Inferior parietal cortex (tissue), 1 donor: ENCODE measurements around the gene MINPP1.
"Not testable (repeated sequence)": the region's sequence is repeated elsewhere in the genome, so short reads cannot be mapped to it uniquely, and the experiment has no call there.

ENCODE experiments used
- DNase-seq: peaks from one replicate; pipeline ENCODE4 v3.0.0-alpha.2; 2016; ENCODE audit errors: extremely low spot score

Gene MINPP1, protein sequence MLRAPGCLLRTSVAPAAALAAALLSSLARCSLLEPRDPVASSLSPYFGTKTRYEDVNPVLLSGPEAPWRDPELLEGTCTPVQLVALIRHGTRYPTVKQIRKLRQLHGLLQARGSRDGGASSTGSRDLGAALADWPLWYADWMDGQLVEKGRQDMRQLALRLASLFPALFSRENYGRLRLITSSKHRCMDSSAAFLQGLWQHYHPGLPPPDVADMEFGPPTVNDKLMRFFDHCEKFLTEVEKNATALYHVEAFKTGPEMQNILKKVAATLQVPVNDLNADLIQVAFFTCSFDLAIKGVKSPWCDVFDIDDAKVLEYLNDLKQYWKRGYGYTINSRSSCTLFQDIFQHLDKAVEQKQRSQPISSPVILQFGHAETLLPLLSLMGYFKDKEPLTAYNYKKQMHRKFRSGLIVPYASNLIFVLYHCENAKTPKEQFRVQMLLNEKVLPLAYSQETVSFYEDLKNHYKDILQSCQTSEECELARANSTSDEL

GRCh38 chr10:87504640-87505365, at the start of gene MINPP1:
TSS of gene MINPP1 (plus strand) at chr10:87504893. CDS start at chr10:87504916, 23 bp downstream.
- DNase-seq = peak; percentile 79

DNA sequence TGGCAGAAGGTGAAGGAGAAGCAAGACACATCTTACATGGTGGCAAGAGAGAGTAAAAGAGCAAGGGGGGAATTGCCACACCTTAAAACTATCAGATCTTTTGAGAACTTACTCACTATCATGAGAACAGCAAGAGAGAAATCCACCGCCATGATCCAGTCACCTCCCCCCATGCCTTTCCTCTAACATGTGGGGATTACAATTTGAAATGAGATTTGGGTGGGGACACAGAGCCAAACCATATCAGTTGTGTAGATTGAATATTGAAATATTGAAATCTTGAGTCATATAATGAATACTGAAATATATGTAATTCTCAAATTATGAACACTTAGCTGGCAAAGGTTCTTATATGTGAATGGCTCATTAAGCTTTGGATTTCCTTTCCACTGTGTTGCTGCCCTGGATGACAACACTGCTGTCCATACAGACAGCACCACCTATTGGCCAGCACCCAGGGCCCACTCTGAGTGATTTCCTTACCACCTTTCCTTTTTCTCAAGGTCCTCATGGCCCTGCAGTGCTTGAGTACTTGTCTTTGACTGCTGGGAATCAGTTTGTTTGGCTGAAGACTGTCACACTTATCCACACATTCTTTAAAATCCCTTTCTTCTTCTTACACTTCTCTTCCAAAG, 48.0 kb upstream of the MINPP1 start:
- DNase-seq = not testable (repeated sequence)

GRCh38 chr10:87461751-87462150, 42.9 kb upstream of the MINPP1 start:
- not testable (repeated sequence) for DNase-seq

DNA sequence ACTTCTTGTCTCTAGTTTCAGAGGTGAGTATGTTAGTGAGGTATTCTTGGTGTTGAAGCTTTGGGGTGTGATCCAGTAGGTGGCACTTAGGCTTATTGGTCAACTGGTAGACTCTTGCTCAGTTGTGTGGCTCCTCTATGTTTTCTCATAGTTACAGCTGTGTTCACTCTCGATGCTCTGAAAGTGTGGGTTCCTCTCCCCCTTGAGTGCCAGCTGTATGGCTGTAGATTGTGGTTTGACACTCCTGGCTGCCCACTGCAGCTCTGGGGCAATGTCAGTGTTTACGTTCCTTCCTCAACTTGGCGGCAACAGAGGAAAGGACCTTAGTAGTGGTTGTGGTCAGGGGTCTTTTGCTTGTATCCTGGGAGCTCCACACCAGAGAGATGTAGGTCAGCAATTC, 37.8 kb upstream of the MINPP1 start:
- not testable (repeated sequence) for DNase-seq

DNA sequence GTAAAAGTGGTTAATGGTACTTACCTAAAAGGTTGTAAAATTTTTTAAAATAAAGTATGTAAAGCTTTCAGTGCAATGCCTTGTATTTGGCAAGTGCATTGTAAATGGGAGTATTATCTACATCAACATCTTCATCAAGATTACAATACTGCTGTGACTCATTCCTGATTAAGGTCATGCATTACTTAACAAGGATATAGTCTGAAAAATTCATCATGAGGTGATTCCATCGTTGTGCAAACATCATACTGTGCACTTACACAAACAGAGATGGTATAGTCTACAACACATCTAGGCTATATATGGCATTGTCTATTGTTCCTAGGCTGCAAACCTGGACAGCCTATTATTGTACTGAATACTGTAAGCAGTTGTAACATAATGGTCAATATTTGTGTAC, 16.0 kb upstream of the MINPP1 start:
- DNase-seq = not testable (repeated sequence)

DNA sequence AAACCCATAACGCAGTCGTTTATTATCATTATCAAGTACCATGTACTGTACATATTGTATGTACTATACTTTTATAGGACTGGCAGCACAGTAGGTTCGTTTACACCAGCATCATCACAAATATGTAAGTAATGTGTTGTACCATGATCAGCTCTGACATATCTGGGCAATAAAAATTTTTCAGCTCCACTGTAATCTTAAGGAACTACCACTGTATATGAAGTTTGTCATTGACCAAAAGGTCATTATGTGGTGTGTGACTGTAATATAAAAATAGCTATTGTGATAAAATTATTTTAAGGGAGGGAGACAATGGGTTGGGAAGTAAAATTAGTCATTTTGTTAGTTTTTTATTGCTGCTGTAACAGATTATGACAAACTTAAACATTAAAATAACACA, 14.4 kb upstream of the MINPP1 start:
- DNase-seq = not testable (repeated sequence)

- not testable (repeated sequence) for DNase-seq
Observed at GRCh38 chr10:87492450-87492849, 12.2 kb upstream of the MINPP1 start.

DNA sequence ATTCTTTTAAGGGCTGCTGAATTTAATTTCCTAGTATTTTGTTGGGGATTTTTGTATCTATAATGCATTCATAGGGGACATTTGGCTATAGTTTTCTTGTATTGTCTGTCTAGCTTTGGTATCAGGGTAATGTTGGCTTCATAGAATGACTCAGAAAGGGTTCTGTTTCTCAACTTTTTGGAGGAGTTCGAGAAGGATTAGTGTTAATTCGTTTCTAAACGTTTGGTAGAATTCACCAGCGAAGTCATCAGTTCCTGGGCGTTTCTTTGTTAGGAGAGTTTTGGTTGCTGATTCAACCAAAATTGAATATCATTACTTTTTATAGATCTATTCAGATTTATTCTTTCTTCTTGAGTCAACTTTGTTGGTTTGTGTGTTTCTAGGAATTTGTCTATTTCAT, 9.2 kb upstream of the MINPP1 start:
- DNase-seq = not testable (repeated sequence)

GRCh38 chr10:87497386-87497785, 7.3 kb upstream of the MINPP1 start:
- DNase-seq = not testable (repeated sequence)

- not testable (repeated sequence) for DNase-seq
Observed at GRCh38 chr10:87498106-87498789, 6.4 kb upstream of the MINPP1 start.

GRCh38 chr10:87500646-87501048, 4.0 kb upstream of the MINPP1 start:
- no peak for DNase-seq

DNA sequence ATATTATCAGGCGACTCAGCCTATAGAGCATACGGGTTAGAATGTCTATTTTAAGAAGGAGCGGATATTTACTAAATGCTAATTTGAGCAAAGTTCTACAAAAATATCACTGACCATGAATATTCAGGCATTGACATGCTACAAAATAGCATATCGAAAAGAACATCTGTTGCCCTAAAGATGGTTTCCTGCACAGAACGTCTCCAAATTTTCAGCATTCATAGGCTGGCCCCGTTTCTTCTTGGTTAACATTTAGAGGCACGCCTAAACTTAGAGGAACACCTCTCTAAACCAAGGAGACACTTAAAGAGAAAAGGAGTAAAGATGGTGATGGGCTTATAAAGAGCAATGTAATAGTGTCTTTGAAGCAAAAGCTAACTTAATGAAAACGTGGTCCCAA, 1.3 kb upstream of the MINPP1 start:
- no peak for DNase-seq

GRCh38 chr10:87503886-87504285, 807 bp upstream of the MINPP1 start:
- DNase-seq = no peak

DNA sequence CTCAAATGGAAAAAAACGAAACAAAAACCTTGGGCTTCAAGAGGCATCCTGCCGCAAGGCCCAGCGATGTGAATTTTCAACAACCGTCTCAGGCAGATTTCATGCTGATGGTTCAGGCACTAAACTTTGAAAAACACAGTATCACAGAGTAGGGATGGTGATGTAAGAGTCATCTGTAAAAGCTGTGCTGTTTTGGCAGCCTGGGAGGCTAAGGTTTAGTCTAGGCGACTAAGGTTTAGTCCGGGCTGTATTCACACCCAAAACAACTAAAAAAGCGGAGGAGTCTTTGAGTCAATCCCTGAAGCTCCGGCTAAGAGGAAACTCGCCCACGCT, 420 bp upstream of the MINPP1 start:
- DNase-seq = no peak

- peak; percentile 25 for DNase-seq
Observed at GRCh38 chr10:87505366-87506111, 846 bp downstream of the MINPP1 start.

- no peak for DNase-seq
Observed at GRCh38 chr10:87506956-87507355, 2.3 kb downstream of the MINPP1 start.

- no peak for DNase-seq
Observed at GRCh38 chr10:87507879-87508483, 3.3 kb downstream of the MINPP1 start.

GRCh38 chr10:87508837-87509236, 4.1 kb downstream of the MINPP1 start:
- no peak for DNase-seq

GRCh38 chr10:87510025-87510424, 5.3 kb downstream of the MINPP1 start:
- no peak for DNase-seq

GRCh38 chr10:87511526-87511925, 6.8 kb downstream of the MINPP1 start:
- no peak for DNase-seq

DNA sequence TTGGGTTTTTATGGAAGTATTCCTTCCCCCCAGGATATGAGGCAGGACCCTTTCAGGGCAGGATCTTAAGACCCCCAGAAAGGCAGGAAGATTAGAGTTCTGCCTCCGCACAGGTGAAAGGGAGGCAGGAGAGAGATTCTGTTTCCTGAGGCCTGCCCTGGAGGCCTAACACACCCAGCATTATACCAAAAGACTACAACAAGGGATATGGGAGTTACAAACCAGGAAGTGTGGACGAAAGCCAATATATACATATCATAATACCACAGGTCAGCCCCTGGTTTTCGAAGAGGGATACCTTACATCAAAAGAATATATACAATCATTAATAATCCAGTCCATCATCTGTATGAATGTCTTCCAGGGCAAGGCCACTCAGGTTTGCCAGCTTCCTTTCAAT, 14.2 kb downstream of the MINPP1 start:
- no peak for DNase-seq
